ENCODE results near the gene PCYT1B. TPM values are rescaled to one million over a fixed set of nuclear protein-coding genes. Genes with fewer than 3 reads are reported as not detected.
A peak's percentile ranks its signal among the peaks of the same experiment; 100 is the strongest.

Gene PCYT1B
- total and polyA plus RNA-seq, 9 of the 15 experiments (the other 6 are each of a cell fraction or from before 2014, with no cell fraction given): 0.04 to 0.34 (median 0.07) TPM; not detected in 1

GRCh38 chrX:24693453-24694202 lies 46.5 kb upstream of the PCYT1B start, which contains the start of gene POLA1 (continued):
- TF ChIP-seq ZNF444 (CRISPR knock-in tag; IDR thresholded peaks at IDR 0.05): no peak
- no peak for TF ChIP-seq ZNF41 (CRISPR knock-in tag; conservative IDR thresholded peaks at IDR 0.05)
- peak; percentile 64 for TF ChIP-seq POLR2B (IDR thresholded peaks at IDR 0.05; ENCODE audit: low read depth, partially characterized antibody)
- no peak for TF ChIP-seq ZBTB17 (CRISPR knock-in tag; IDR thresholded peaks at IDR 0.05)
- no peak for TF ChIP-seq NUFIP1 (IDR thresholded peaks at IDR 0.05; ENCODE audit: partially characterized antibody)
- TF ChIP-seq BCOR (IDR thresholded peaks at IDR 0.05): peak; percentile 21; the same call in 1 of the 2 replicates
- peak; percentile 10 to 61; a peak in 1 of 4 replicates for TF ChIP-seq SIN3A (IDR thresholded peaks at IDR 0.05; ENCODE audit: borderline replicate concordance in 2 of 2, control insufficient read depth in 1 of 2, low read depth in 2 of 2, low read length in 2 of 2)
- no peak for TF ChIP-seq ID3 (CRISPR knock-in tag; IDR thresholded peaks at IDR 0.05)
- no peak for TF ChIP-seq ID3 (tag; IDR thresholded peaks at IDR 0.05)
- no peak for TF ChIP-seq DMBX1 (CRISPR knock-in tag; IDR thresholded peaks at IDR 0.05; ENCODE audit: borderline replicate concordance)
- no peak for TF ChIP-seq ZNF324 (CRISPR knock-in tag; IDR thresholded peaks at IDR 0.05)
- TF ChIP-seq, protein P1, sequence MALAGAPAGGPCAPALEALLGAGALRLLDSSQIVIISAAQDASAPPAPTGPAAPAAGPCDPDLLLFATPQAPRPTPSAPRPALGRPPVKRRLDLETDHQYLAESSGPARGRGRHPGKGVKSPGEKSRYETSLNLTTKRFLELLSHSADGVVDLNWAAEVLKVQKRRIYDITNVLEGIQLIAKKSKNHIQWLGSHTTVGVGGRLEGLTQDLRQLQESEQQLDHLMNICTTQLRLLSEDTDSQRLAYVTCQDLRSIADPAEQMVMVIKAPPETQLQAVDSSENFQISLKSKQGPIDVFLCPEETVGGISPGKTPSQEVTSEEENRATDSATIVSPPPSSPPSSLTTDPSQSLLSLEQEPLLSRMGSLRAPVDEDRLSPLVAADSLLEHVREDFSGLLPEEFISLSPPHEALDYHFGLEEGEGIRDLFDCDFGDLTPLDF (CRISPR knock-in tag; IDR thresholded peaks at IDR 0.05): peak; percentile 91
- TF ChIP-seq ARID4B (CRISPR knock-in tag; IDR thresholded peaks at IDR 0.05): peak; percentile 43; the same call in 1 of the 2 replicates
- no peak for TF ChIP-seq HNRNPK (IDR thresholded peaks at IDR 0.05; ENCODE audit: low read depth, low read length, poor library complexity, severe bottlenecking)
- TF ChIP-seq, protein P2, sequence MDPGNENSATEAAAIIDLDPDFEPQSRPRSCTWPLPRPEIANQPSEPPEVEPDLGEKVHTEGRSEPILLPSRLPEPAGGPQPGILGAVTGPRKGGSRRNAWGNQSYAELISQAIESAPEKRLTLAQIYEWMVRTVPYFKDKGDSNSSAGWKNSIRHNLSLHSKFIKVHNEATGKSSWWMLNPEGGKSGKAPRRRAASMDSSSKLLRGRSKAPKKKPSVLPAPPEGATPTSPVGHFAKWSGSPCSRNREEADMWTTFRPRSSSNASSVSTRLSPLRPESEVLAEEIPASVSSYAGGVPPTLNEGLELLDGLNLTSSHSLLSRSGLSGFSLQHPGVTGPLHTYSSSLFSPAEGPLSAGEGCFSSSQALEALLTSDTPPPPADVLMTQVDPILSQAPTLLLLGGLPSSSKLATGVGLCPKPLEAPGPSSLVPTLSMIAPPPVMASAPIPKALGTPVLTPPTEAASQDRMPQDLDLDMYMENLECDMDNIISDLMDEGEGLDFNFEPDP (CRISPR knock-in tag; IDR thresholded peaks at IDR 0.05): no peak
- no peak for TF ChIP-seq ZNF184 (CRISPR knock-in tag; IDR thresholded peaks at IDR 0.05)
- no peak for TF ChIP-seq SMARCB1 (IDR thresholded peaks at IDR 0.05; ENCODE audit: insufficient read length, low read depth)
- no peak for TF ChIP-seq CBFB (CRISPR knock-in tag; IDR thresholded peaks at IDR 0.05)
- TF ChIP-seq PURB (CRISPR knock-in tag; IDR thresholded peaks at IDR 0.05; ENCODE audit: low read depth): no peak
- TF ChIP-seq TBP (optimal IDR thresholded peaks at IDR 0.05; ENCODE audit: low read depth, low read length): peak; percentile 78
- TF ChIP-seq PHF20 (IDR thresholded peaks at IDR 0.05; ENCODE audit: partially characterized antibody): peak; percentile 90
- TF ChIP-seq NFXL1 (CRISPR knock-in tag; IDR thresholded peaks at IDR 0.05): no peak

All from K562 (cell line).